Suprapubic skin (tissue), 3 donors: ENCODE results near the gene NDUFB7.

Experiments used
- CTCF ChIP-seq, 2 donors: fragments of 200-600 bp in 1 of 2; fragments of 450-650 bp in 1 of 2; sonication (generic) in 1 of 2; IDR thresholded peaks; one replicate each; pipeline ENCODE4 v1.5.1; 2016 to 2019; ENCODE audit warnings: antibody characterized with exemption in 2 of 2, mild to moderate bottlenecking in 1 of 2, moderate library complexity in 1 of 2
- EP300 ChIP-seq: sonication (generic); formaldehyde crosslinking; IDR thresholded peaks from one replicate; pipeline ENCODE4 v1.6.1; 2017; ENCODE audit warnings: antibody characterized with exemption
- POLR2A ChIP-seq, 2 donors: fragments of 450-650 bp; IDR thresholded peaks; one replicate each; pipeline ENCODE4 v1.6.1; 2017; ENCODE audit warnings: antibody characterized with exemption in 2 of 2, mild to moderate bottlenecking in 2 of 2, moderate library complexity in 2 of 2

GRCh38 chr19:14530506-14530905 lies 41.4 kb downstream of the NDUFB7 start:
- TF ChIP-seq CTCF (IDR thresholded peaks at IDR 0.05): no peak
- TF ChIP-seq POLR2A (IDR thresholded peaks at IDR 0.05): no peak
- TF ChIP-seq EP300: no peak
